Measurements from ENCODE around the gene A2M.

- TF ChIP-seq CTCF (IDR thresholded peaks at IDR 0.05) (no peak), EZH2 (IDR thresholded peaks at IDR 0.05; ENCODE audit: borderline replicate concordance, insufficient read depth, low read depth, low read length, poor library complexity, severe bottlenecking) (no peak)
These were observed 44.2 kb downstream of the A2M start for GRCh38 chr12:9071518-9071917.
